RPMI8226 (cell line): ENCODE measurements around the gene TAF15.

Experiments used
- DNase-seq: peaks from one replicate; pipeline ENCODE4 v3.0.0-alpha.2; 2015

TAF15 gene

DNA sequence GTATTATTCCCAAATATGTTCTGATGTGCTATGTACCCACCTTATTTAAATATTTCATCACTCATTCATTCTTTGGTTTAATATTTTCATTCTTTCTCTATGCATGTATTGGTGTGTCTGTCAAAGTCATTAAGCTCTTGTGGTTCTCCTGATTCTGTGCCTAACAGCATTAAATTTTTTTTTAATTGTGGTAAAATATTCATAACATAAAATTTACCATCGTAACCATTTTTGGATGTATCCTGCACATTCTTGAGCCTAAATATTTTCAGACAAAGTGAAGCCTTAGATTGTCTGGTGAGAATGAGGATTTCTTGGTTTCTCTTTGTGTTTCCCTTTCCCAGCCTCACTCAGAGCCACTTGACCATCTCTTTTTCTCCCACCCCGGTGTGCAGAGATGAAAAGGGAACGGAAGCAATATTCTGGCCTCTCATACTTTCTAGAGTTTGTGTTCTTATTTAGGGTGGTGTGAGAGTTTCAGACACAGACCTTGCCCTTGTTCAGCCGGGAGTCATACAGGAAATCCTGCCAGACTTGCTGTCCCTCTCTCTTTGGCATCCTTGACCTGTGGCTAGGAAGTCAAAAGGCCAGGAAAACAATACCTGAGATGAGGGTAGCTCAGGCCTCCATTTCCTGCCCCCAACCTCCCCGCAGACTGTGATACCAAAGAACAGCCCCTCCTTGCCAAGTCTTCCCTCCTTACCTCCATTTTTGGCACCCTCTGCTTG, 66.0 kb downstream of the TAF15 start:
- DNase-seq: no peak

GRCh38 chr17:35875800-35876139, 66.5 kb downstream of the TAF15 start:
- DNase-seq: no peak

- DNase-seq: no peak
These were observed 67.2 kb downstream of the TAF15 start for GRCh38 chr17:35876534-35876933.

- DNase-seq: no peak
These were observed 68.2 kb downstream of the TAF15 start for GRCh38 chr17:35877345-35878029.

DNA sequence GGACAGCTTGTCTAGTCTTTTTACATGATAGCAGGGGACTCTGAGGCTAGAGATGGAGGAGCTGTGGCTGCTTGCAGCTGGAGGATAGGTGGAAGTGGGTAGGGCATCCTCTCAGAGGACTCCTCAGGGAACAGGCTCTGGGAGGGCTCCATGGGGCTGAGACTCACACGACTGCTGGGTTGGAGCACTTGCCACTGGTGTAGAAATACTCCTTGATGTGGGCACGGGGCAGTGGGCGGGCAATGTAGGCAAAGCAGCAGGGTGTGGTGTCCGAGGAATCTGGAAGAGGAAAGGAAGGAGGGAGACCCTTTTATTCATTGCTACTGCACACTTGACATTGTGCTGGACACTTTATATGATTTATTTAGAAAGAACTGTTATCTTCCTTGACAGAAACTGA, 69.1 kb downstream of the TAF15 start:
- DNase-seq: no peak

GRCh38 chr17:35879773-35880654, 70.7 kb downstream of the TAF15 start, which contains the start of gene CCL5:
CCL5 (minus strand) TSS chr17:35880360.
- peak; percentile 43 for DNase-seq

DNA sequence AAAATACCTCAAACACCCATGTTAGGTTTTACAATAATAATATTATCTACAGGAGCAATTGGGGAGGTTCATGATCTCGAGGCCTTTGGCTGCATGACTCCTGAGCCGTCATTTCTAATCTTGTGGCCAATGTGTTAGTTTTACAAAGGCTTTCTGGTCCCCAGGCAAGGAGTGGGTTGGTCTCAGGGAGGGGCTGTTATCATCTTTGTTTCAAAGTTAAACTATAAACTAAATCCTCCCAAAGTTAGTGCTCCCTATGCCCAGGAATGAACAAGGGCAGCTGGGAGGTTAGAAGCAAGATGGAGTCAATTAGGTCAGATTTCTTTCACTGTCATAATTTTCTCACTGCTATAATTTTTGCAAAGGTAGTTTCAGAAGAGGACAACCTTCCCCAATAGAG, 80.0 kb downstream of the TAF15 start:
- DNase-seq: no peak

DNA sequence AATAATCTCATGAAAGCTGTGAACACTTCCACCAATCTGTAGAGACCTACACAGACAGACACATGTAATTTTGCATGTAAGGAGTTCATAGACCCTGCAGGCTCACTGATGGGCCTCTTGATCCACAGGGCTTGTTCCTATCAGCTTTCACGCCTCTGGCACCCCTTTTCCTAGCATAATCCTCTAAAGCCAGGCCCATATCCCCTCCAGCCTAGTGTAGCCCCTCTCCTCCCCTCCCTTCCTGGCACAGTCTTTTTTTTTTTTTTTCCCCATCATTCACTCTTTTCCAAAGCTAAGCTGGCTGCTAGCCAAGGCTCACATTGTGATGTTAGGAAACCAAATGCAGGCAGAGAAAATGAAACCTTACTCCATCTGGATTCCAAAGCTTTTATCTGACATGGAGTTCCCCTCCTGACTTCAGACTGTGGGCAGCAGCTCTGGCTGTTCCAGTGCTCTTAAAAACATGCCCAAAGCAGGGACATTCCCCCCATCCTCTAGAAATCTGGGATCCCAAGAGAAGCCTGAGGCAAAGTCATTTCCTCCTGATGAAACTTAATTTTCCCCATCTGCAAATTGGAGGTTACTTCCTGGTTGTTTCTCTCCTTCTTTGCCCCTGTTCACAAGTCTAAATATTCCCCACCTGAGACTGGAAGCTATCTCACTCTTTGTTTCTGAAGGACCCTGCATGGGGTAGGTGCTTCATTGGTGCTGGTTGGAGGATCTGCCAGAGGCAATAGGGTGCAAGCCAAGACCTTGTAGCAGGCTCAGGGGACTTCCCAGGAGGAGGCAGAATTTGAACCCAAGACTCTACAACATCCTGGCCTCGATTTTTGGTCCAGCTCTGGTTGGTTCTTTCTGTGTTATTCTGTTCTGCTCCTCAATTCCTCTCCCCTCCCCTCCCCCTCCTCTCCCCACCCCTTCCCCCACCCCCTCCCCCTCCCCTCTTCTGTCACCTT, 80.8 kb downstream of the TAF15 start:
- no peak for DNase-seq

DNA sequence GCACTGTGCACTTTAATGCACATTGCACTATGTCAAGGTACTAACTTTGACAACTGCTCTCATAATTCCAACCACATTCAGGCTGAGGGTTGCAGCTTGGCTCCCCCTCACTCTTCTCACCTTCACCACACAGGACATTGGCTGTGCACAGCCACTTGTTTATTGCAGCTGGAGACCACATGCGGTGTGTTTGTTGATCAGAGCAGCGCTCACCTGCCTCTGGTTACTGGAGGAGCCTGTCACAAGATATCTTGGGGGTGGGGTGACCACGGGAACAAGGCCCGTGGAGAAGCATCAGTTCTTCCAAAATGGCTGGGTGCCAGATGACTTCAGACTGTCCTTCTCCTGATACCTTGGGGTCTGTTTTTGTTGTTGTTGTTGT, 81.5 kb downstream of the TAF15 start:
- DNase-seq: no peak

- no peak for DNase-seq
These were observed 82.0 kb downstream of the TAF15 start for GRCh38 chr17:35891269-35891668.

- DNase-seq: no peak
These were observed 83.1 kb downstream of the TAF15 start for GRCh38 chr17:35892091-35893035.

DNA sequence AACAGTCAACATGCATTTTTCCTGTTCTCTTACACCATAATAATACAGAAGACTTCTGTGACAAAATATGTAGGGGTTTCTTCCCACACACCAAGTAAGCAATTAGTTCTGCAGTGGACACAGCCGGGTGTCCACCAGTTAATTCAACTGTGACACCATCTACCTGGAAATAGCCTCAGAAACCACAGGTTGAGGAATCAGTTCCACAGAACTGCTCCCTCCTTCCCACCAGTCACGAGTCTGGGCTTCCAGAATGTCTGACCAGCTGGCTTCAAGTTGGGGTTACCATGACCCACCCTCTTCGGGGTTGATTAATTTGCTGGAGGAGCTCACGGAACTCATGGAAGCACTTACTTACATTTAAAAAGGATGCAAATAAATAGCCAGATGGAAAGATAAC, 84.5 kb downstream of the TAF15 start:
- no peak for DNase-seq

- DNase-seq: no peak
These were observed 84.9 kb downstream of the TAF15 start for GRCh38 chr17:35894206-35894605.

GRCh38 chr17:35895636-35896587, 86.6 kb downstream of the TAF15 start:
- DNase-seq: no peak
